ENCODE data around the gene C3orf62. TPM values are rescaled to one million over a fixed set of nuclear protein-coding genes. Genes with fewer than 3 reads are reported as not detected.
"Not testable (repeated sequence)": the region's sequence is repeated elsewhere in the genome, so short reads cannot be mapped to it uniquely, and the experiment has no call there.

C3orf62 gene
- polyA plus RNA-seq, 2 donors, result 4.2 to 6.6 TPM

GRCh38 chr3:49228817-49229216, 48.2 kb downstream of the C3orf62 start:
- H3K9me3 ChIP-seq (ENCODE audit: control insufficient read depth in 2 of 2, insufficient read depth in 1 of 2, low read depth in 1 of 2, low read length in 1 of 2), result peaks cover 2 to 12% of the 10 kb centered on the region in 2 donors
- not testable (repeated sequence) for H3K4me1 ChIP-seq (ENCODE audit: control insufficient read depth in 2 of 2, insufficient read depth in 2 of 2, low read length in 1 of 2); H3K4me3 ChIP-seq (ENCODE audit: low read depth in 1 of 2, low read length in 2 of 2); H3K27me3 ChIP-seq (ENCODE audit: control insufficient read depth in 1 of 2, insufficient read depth in 2 of 2, low read length in 2 of 2); H3K36me3 ChIP-seq (ENCODE audit: control insufficient read depth in 2 of 2, insufficient read depth in 2 of 2, low read length in 1 of 2); H3K27ac ChIP-seq (ENCODE audit: low read depth in 2 of 2, low read length in 1 of 2)
- WGBS, 2 donors, result 94 to 96% methylated on average over 5 of the region's 5 CpGs

- WGBS, 2 donors, result 62% methylated on average over 3 of the region's 3 CpGs
- H3K27ac ChIP-seq (ENCODE audit: low read depth in 2 of 2, low read length in 1 of 2), result peak overlapping the region; percentile 88 to 93
- H3K4me3 ChIP-seq (ENCODE audit: low read depth in 1 of 2, low read length in 2 of 2), result no peak overlapping the region
Observed at GRCh38 chr3:49222002-49222401, 55.0 kb downstream of the C3orf62 start.

GRCh38 chr3:49220985-49221563, 56.0 kb downstream of the C3orf62 start:
- not testable (repeated sequence) for H3K36me3 ChIP-seq (ENCODE audit: control insufficient read depth in 2 of 2, insufficient read depth in 2 of 2, low read length in 1 of 2); H3K9me3 ChIP-seq (ENCODE audit: control insufficient read depth in 2 of 2, insufficient read depth in 1 of 2, low read depth in 1 of 2, low read length in 1 of 2); H3K27me3 ChIP-seq (ENCODE audit: control insufficient read depth in 1 of 2, insufficient read depth in 2 of 2, low read length in 2 of 2); H3K4me3 ChIP-seq (ENCODE audit: low read depth in 1 of 2, low read length in 2 of 2); H3K4me1 ChIP-seq (ENCODE audit: control insufficient read depth in 2 of 2, insufficient read depth in 2 of 2, low read length in 1 of 2)
- peak overlapping the region; percentile 84 to 93 for H3K27ac ChIP-seq (ENCODE audit: low read depth in 2 of 2, low read length in 1 of 2)
- WGBS, 2 donors, result 89 to 91% methylated on average over 6 of the region's 6 CpGs

More at GRCh38 chr3:49222002-49222401, 55.0 kb downstream of the C3orf62 start:
- Histone ChIP-seq H3K36me3 (ENCODE audit: control insufficient read depth in 2 of 2, insufficient read depth in 2 of 2, low read length in 1 of 2) (no peaks in the 10 kb centered on the region), H3K4me1 (ENCODE audit: control insufficient read depth in 2 of 2, insufficient read depth in 2 of 2, low read length in 1 of 2) (peaks cover 0 to 5% of the 10 kb centered on the region in 2 donors), H3K9me3 (ENCODE audit: control insufficient read depth in 2 of 2, insufficient read depth in 1 of 2, low read depth in 1 of 2, low read length in 1 of 2) (no peaks in the 10 kb centered on the region), H3K27me3 (ENCODE audit: control insufficient read depth in 1 of 2, insufficient read depth in 2 of 2, low read length in 2 of 2) (no peaks in the 10 kb centered on the region)

GRCh38 chr3:49219132-49219531, 57.9 kb downstream of the C3orf62 start:
- Histone ChIP-seq H3K36me3 (ENCODE audit: control insufficient read depth in 2 of 2, insufficient read depth in 2 of 2, low read length in 1 of 2) (no peaks in the 10 kb centered on the region), H3K27ac (ENCODE audit: low read depth in 2 of 2, low read length in 1 of 2) (peak overlapping the region; percentile 79 to 80), H3K4me1 (ENCODE audit: control insufficient read depth in 2 of 2, insufficient read depth in 2 of 2, low read length in 1 of 2) (peaks cover 0 to 5% of the 10 kb centered on the region in 2 donors), H3K27me3 (ENCODE audit: control insufficient read depth in 1 of 2, insufficient read depth in 2 of 2, low read length in 2 of 2) (no peaks in the 10 kb centered on the region), H3K4me3 (ENCODE audit: low read depth in 1 of 2, low read length in 2 of 2) (no peak overlapping the region), H3K9me3 (ENCODE audit: control insufficient read depth in 2 of 2, insufficient read depth in 1 of 2, low read depth in 1 of 2, low read length in 1 of 2) (no peaks in the 10 kb centered on the region)
- WGBS, 2 donors, result 84 to 88% methylated on average over 6 of the region's 6 CpGs

Other genes with a start within 250 kb of the C3orf62 start
- gene IMPDH2, start 247.8 kb downstream of the C3orf62 start, polyA plus RNA-seq, result 100 to 1,000 TPM; 121 to 176 TPM
- gene QRICH1, start 183.2 kb downstream of the C3orf62 start, polyA plus RNA-seq, result 10 to 100 TPM; 31.9 to 38.2 TPM
- 100 to 1,000 TPM; 228 to 237 TPM for gene QARS1, start 172.5 kb downstream of the C3orf62 start, polyA plus RNA-seq
- gene USP19, start 156.4 kb downstream of the C3orf62 start, polyA plus RNA-seq, result 10 to 100 TPM; 17.9 to 19.4 TPM
- 100 to 1,000 TPM; 123 to 219 TPM for gene LAMB2, start 144.2 kb downstream of the C3orf62 start, polyA plus RNA-seq
- 10 to 100 TPM; 10.1 to 19.1 TPM for gene CCDC71, start 110.9 kb downstream of the C3orf62 start, polyA plus RNA-seq
- gene KLHDC8B, start 105.6 kb downstream of the C3orf62 start, polyA plus RNA-seq, result 10 to 100 TPM; 24.5 to 39.0 TPM
- gene USP4, start 62.8 kb upstream of the C3orf62 start, polyA plus RNA-seq, result 10 to 100 TPM; 24.7 to 28.5 TPM
- gene GPX1, start 81.1 kb upstream of the C3orf62 start, polyA plus RNA-seq, result 100 to 1,000 TPM; 245 to 383 TPM
- gene RHOA, start 134.7 kb upstream of the C3orf62 start, polyA plus RNA-seq, result 100 to 1,000 TPM; 162 to 244 TPM
- 10 to 100 TPM; 11.3 to 14.5 TPM for gene TCTA, start 135.2 kb upstream of the C3orf62 start, polyA plus RNA-seq
- 10 to 100 TPM in 1 of 2 donors, 1 to 10 TPM in 1; 3.4 to 14.2 TPM for gene AMT, start 145.2 kb upstream of the C3orf62 start, polyA plus RNA-seq
- 1 to 10 TPM; 5.0 to 7.0 TPM for gene NICN1, start 152.1 kb upstream of the C3orf62 start, polyA plus RNA-seq
- 10 to 100 TPM in 1 of 2 donors, 1 to 10 TPM in 1; 8.6 to 18.8 TPM for gene DAG1, start 193.0 kb upstream of the C3orf62 start, polyA plus RNA-seq

Measured in esophagus (tissue), 2 donors.